ENCODE data around the gene APOA5. TPM values are rescaled to one million over a fixed set of nuclear protein-coding genes. Genes with fewer than 3 reads are reported as not detected.
A peak's percentile ranks its signal among the peaks of the same experiment; 100 is the strongest.

The APOA5 gene
- total and polyA plus RNA-seq, 2 of the 13 experiments (the other 11 are each of a cell fraction or from before 2014, with no cell fraction given), result 44.0 to 49.1 TPM

DNA sequence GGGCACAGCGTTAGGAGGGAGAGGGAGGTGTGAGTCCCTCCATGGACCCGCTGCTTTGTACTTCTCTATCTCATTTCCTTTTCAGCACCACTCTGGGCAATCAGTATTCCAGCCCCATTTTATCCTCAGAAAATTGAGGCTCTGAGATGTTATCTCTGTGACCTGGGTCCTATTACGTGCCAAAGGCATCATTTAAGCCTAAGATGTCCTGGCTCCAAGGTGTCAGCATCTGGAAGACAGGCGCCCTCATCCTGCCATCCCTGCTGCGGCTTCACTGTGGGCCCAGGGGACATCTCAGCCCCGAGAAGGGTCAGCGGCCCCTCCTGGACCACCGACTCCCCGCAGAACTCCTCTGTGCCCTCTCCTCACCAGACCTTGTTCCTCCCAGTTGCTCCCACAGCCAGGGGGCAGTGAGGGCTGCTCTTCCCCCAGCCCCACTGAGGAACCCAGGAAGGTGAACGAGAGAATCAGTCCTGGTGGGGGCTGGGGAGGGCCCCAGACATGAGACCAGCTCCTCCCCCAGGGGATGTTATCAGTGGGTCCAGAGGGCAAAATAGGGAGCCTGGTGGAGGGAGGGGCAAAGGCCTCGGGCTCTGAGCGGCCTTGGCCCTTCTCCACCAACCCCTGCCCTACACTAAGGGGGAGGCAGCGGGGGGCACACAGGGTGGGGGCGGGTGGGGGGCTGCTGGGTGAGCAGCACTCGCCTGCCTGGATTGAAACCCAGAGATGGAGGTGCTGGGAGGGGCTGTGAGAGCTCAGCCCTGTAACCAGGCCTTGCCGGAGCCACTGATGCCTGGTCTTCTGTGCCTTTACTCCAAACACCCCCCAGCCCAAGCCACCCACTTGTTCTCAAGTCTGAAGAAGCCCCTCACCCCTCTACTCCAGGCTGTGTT, 37.2 kb upstream of the APOA5 start (continued):
- TF ChIP-seq, protein P1, sequence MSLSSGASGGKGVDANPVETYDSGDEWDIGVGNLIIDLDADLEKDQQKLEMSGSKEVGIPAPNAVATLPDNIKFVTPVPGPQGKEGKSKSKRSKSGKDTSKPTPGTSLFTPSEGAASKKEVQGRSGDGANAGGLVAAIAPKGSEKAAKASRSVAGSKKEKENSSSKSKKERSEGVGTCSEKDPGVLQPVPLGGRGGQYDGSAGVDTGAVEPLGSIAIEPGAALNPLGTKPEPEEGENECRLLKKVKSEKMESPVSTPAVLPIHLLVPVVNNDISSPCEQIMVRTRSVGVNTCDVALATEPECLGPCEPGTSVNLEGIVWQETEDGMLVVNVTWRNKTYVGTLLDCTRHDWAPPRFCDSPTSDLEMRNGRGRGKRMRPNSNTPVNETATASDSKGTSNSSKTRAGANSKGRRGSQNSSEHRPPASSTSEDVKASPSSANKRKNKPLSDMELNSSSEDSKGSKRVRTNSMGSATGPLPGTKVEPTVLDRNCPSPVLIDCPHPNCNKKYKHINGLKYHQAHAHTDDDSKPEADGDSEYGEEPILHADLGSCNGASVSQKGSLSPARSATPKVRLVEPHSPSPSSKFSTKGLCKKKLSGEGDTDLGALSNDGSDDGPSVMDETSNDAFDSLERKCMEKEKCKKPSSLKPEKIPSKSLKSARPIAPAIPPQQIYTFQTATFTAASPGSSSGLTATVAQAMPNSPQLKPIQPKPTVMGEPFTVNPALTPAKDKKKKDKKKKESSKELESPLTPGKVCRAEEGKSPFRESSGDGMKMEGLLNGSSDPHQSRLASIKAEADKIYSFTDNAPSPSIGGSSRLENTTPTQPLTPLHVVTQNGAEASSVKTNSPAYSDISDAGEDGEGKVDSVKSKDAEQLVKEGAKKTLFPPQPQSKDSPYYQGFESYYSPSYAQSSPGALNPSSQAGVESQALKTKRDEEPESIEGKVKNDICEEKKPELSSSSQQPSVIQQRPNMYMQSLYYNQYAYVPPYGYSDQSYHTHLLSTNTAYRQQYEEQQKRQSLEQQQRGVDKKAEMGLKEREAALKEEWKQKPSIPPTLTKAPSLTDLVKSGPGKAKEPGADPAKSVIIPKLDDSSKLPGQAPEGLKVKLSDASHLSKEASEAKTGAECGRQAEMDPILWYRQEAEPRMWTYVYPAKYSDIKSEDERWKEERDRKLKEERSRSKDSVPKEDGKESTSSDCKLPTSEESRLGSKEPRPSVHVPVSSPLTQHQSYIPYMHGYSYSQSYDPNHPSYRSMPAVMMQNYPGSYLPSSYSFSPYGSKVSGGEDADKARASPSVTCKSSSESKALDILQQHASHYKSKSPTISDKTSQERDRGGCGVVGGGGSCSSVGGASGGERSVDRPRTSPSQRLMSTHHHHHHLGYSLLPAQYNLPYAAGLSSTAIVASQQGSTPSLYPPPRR (CRISPR knock-in tag; IDR thresholded peaks at IDR 0.05; ENCODE audit: borderline replicate concordance), result peak; percentile 93
- TF ChIP-seq, protein P2, sequence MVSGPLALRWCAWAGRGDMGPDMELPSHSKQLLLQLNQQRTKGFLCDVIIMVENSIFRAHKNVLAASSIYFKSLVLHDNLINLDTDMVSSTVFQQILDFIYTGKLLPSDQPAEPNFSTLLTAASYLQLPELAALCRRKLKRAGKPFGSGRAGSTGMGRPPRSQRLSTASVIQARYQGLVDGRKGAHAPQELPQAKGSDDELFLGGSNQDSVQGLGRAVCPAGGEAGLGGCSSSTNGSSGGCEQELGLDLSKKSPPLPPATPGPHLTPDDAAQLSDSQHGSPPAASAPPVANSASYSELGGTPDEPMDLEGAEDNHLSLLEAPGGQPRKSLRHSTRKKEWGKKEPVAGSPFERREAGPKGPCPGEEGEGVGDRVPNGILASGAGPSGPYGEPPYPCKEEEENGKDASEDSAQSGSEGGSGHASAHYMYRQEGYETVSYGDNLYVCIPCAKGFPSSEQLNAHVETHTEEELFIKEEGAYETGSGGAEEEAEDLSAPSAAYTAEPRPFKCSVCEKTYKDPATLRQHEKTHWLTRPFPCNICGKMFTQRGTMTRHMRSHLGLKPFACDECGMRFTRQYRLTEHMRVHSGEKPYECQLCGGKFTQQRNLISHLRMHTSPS (CRISPR knock-in tag; IDR thresholded peaks at IDR 0.05; ENCODE audit: low read depth), result peak; percentile 82
- TF ChIP-seq ZNF136 (CRISPR knock-in tag; IDR thresholded peaks at IDR 0.05; ENCODE audit: low read depth), result no peak
- no peak for TF ChIP-seq BHLHE40 (IDR thresholded peaks at IDR 0.05; ENCODE audit: low read length)
- TF ChIP-seq, protein P3, sequence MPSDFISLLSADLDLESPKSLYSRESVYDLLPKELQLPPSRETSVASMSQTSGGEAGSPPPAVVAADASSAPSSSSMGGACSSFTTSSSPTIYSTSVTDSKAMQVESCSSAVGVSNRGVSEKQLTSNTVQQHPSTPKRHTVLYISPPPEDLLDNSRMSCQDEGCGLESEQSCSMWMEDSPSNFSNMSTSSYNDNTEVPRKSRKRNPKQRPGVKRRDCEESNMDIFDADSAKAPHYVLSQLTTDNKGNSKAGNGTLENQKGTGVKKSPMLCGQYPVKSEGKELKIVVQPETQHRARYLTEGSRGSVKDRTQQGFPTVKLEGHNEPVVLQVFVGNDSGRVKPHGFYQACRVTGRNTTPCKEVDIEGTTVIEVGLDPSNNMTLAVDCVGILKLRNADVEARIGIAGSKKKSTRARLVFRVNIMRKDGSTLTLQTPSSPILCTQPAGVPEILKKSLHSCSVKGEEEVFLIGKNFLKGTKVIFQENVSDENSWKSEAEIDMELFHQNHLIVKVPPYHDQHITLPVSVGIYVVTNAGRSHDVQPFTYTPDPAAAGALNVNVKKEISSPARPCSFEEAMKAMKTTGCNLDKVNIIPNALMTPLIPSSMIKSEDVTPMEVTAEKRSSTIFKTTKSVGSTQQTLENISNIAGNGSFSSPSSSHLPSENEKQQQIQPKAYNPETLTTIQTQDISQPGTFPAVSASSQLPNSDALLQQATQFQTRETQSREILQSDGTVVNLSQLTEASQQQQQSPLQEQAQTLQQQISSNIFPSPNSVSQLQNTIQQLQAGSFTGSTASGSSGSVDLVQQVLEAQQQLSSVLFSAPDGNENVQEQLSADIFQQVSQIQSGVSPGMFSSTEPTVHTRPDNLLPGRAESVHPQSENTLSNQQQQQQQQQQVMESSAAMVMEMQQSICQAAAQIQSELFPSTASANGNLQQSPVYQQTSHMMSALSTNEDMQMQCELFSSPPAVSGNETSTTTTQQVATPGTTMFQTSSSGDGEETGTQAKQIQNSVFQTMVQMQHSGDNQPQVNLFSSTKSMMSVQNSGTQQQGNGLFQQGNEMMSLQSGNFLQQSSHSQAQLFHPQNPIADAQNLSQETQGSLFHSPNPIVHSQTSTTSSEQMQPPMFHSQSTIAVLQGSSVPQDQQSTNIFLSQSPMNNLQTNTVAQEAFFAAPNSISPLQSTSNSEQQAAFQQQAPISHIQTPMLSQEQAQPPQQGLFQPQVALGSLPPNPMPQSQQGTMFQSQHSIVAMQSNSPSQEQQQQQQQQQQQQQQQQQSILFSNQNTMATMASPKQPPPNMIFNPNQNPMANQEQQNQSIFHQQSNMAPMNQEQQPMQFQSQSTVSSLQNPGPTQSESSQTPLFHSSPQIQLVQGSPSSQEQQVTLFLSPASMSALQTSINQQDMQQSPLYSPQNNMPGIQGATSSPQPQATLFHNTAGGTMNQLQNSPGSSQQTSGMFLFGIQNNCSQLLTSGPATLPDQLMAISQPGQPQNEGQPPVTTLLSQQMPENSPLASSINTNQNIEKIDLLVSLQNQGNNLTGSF (CRISPR knock-in tag; IDR thresholded peaks at IDR 0.05), result no peak
- no peak for TF ChIP-seq ZFP62 (CRISPR knock-in tag; IDR thresholded peaks at IDR 0.05)
- TF ChIP-seq SP1 (IDR thresholded peaks at IDR 0.05), result no peak
- peak; percentile 58 for TF ChIP-seq SP1 (CRISPR knock-in tag; IDR thresholded peaks at IDR 0.05)
- no peak for TF ChIP-seq SMARCE1 (IDR thresholded peaks at IDR 0.05; ENCODE audit: borderline replicate concordance)
- TF ChIP-seq, protein P4, sequence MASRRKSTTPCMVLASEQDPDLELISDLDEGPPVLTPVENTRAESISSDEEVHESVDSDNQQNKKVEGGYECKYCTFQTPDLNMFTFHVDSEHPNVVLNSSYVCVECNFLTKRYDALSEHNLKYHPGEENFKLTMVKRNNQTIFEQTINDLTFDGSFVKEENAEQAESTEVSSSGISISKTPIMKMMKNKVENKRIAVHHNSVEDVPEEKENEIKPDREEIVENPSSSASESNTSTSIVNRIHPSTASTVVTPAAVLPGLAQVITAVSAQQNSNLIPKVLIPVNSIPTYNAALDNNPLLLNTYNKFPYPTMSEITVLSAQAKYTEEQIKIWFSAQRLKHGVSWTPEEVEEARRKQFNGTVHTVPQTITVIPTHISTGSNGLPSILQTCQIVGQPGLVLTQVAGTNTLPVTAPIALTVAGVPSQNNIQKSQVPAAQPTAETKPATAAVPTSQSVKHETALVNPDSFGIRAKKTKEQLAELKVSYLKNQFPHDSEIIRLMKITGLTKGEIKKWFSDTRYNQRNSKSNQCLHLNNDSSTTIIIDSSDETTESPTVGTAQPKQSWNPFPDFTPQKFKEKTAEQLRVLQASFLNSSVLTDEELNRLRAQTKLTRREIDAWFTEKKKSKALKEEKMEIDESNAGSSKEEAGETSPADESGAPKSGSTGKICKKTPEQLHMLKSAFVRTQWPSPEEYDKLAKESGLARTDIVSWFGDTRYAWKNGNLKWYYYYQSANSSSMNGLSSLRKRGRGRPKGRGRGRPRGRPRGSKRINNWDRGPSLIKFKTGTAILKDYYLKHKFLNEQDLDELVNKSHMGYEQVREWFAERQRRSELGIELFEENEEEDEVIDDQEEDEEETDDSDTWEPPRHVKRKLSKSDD (CRISPR knock-in tag; IDR thresholded peaks at IDR 0.05; ENCODE audit: low read depth), result no peak
- no peak for TF ChIP-seq ZNF432 (CRISPR knock-in tag; IDR thresholded peaks at IDR 0.05; ENCODE audit: borderline replicate concordance)
- no peak for TF ChIP-seq ZFAT (CRISPR knock-in tag; conservative IDR thresholded peaks at IDR 0.05)
- TF ChIP-seq JDP2 (CRISPR knock-in tag; IDR thresholded peaks at IDR 0.05; ENCODE audit: borderline replicate concordance), result no peak; the same call in 1 of the 2 replicates
- no peak for TF ChIP-seq KMT2B (CRISPR knock-in tag; IDR thresholded peaks at IDR 0.05)

Data from HepG2 (cell line).